NCI-H2227 (cell line): ENCODE data around the gene ADAMTSL5.

Source experiments
- DNase-seq: peaks from one replicate; lab custom pipeline; 2025; ENCODE audit not compliant: unreplicated experiment; lab: John Stamatoyannopoulos, UW

ADAMTSL5 gene

GRCh38 chr19:1496714-1497577, 15.9 kb downstream of the ADAMTSL5 start:
- DNase-seq = no peak

GRCh38 chr19:1495799-1496713, 16.8 kb downstream of the ADAMTSL5 start:
- DNase-seq = no peak

- no peak for DNase-seq
Measured at GRCh38 chr19:1495051-1495798, 17.6 kb downstream of the ADAMTSL5 start.

- DNase-seq = no peak
Measured at GRCh38 chr19:1494115-1494815, 18.6 kb downstream of the ADAMTSL5 start.

GRCh38 chr19:1492474-1493006, 20.3 kb downstream of the ADAMTSL5 start:
- DNase-seq = no peak

GRCh38 chr19:1491849-1492170, 21.0 kb downstream of the ADAMTSL5 start:
- no peak for DNase-seq

- DNase-seq = no peak
Measured at GRCh38 chr19:1491114-1491848, 21.5 kb downstream of the ADAMTSL5 start, which contains the start of gene REEP6. Gene REEP6 (plus strand): TSS chr19:1491181. CDS start chr19:1491270, 89 bp downstream.

GRCh38 chr19:1490311-1491113, 22.3 kb downstream of the ADAMTSL5 start, which contains the start of gene PCSK4:
Gene PCSK4 (minus strand): TSS chr19:1490350. CDS start chr19:1490346, 4 bp downstream.
- peak; percentile 96 for DNase-seq

- no peak for DNase-seq
Measured at GRCh38 chr19:1489463-1490310, 23.1 kb downstream of the ADAMTSL5 start.

GRCh38 chr19:1488282-1488601, 24.6 kb downstream of the ADAMTSL5 start:
- no peak for DNase-seq

- DNase-seq = no peak
Measured at GRCh38 chr19:1487576-1488281, 25.1 kb downstream of the ADAMTSL5 start.

- no peak for DNase-seq
Measured at GRCh38 chr19:1486720-1487575, 25.9 kb downstream of the ADAMTSL5 start.

GRCh38 chr19:1483979-1484428, 28.8 kb downstream of the ADAMTSL5 start:
- no peak for DNase-seq

- no peak for DNase-seq
Measured at GRCh38 chr19:1483131-1483978, 29.5 kb downstream of the ADAMTSL5 start.

GRCh38 chr19:1482361-1483130, 30.3 kb downstream of the ADAMTSL5 start:
- no peak for DNase-seq
